Activated CD4-positive, CD25-positive, alpha-beta regulatory T cell treated with anti-CD3 and anti-CD28 coated beads, Interleukin-2, amount 50 U/mL, for 72 hours (primary cell): Measurements from ENCODE around the gene CTXND1.

Experiments
- DNase-seq: peaks from one replicate; pipeline ENCODE4 v3.0.0; 2021

The CTXND1 gene

DNA sequence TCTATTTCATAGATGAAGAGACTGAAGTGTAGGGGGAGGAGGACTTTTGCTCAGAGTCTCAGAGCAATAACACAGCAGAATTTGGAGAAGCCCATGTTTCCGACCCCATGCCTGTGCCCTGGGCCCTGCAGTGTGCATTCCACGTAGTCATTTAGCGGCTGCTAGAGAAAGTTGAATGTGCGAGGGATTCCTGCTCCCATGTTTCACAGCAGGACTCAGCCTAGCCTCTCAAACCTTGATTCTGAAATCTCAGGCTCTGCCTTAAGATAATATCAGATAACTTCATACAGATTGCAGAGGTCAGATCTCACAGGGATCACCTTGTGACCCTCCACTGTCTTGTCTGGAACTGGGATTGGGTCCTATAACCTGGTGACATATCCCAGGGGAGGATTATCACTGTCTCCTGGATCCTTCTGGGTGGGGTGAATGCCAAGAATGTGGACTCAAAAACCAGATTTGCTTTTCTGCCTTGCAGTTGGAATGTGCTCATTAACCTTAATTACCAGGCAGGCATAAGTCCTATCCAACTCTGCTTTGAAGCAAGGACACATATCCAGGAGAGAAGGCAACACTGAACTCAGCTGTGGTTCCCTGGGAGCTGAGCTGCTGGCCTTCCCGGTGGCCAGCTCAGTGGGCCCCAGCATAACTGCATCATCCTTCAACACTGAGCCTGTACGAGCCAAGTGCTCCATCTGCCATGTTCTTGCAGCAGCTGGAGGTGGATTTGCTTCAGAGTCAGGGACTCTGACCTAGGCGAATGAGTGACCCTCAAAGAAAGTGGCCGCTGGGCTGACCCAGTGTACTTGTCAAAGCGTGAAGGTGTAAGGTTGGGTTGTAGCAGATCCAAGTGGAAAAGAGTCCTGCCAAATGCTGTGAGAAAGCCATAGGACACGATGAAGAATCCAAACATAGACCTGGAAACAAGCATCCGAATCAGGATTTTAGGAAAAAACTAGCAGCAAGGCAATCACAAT lies 43.0 kb downstream of the CTXND1 start:
- no peak for DNase-seq

DNA sequence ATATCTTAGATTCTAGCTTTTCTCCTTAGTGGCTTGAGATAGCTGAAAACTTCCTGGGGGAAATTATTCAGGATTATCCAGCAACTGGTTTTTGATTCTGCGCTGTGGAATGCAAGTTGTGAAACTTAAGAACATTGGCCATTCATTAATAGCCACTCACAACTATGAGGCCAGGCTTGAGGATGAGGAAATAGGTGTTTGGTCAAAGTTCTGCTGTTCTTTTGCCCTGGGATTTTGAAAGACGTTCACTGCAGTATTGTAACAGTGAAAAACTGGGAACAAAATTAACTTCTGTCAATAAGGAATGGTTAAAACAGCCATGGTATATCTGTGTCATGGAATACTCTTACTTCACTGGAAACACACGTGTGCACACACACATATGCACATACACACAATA lies 44.1 kb downstream of the CTXND1 start:
- no peak for DNase-seq

DNA sequence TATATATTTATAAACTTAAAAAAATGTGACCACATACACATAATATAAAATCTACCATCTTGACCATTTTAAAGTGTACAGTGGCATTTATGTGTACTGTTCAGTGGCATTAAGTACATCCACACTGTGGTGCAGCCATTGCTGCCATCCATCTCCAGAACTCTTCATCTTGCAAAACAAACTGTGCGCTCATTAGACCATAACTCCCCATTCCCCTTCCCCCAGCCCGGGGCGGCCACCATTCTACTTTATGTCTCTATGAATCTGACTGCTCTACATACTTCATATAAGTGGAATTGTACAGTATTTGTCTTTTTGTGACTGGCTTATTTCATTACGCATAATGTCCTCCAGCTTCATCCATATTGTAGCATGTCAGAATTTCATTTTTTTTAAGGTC lies 47.8 kb downstream of the CTXND1 start:
- DNase-seq: no peak

DNA sequence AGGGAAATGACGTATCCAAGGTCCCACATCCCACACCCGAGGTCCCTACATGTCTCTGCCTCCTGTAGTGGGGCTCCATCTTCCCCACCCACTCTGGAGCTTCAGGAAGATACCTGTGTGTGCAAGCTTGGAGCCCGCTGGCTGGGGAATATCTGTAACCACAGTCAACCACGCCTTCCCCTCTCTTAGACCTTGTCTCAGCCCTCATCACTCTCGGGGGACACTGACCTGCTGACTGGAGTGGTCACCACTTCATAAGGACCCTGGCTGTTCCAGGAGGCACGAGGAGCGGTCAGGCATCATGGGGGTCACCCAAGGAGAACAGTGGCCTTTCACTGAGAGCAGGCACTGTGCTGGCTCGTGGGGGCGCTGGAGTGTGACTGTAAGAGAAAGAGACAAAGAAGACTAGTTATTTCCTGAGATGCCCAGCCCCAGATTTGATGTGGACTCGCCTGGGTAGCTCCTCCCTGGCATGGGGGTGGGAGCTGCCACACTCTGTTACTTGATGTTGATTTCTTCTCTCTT lies 48.6 kb downstream of the CTXND1 start:
- no peak for DNase-seq

DNA sequence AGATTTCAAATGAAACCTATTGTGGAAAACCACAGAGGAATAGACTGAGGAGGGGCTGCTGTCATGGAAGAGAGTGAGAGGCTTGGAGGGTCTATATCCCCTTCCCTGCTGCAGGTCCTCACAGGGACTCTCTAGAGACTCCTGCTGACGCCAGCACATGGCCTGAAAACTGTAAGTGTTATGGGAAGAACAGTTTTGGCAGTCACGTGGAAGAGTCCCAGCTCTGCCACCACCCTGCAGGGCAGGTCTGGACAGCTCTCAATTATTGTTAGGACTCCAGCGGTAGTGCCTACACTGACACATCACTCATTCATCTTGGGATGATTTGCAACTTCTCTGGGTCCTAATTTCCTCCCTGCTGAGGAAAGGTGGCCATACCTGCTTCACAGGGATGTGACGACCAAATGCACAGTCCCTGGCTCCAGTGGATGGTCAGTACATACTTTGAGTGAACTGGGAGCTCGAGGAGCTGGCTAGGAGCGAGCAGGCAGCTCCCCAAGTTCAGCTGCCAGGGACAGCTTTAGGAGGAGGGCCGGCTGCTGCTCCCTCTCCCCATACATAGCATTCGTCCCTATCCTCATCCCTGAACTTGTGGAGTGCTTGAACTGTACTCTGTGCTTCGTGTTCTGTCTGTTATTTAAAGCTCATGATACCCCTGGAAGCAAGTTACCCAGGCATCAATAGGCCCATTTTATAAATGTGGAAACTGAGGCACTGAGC lies 49.2 kb downstream of the CTXND1 start:
- DNase-seq: no peak

DNA sequence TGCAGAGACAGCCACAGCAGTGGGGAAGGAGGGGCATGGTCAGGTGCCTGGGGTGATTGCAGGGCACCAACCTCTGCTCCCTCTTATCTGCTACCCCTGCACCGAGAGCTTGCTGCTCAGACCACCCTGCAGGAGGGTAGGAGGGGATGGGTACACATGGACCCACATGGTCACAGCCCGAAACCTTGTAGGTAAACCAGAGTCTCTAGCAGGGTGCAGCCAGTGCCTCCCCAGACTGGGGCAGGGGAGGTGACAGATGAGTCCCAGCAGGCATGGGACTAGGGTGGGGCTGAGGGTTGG lies 50.0 kb downstream of the CTXND1 start:
- no peak for DNase-seq

DNA sequence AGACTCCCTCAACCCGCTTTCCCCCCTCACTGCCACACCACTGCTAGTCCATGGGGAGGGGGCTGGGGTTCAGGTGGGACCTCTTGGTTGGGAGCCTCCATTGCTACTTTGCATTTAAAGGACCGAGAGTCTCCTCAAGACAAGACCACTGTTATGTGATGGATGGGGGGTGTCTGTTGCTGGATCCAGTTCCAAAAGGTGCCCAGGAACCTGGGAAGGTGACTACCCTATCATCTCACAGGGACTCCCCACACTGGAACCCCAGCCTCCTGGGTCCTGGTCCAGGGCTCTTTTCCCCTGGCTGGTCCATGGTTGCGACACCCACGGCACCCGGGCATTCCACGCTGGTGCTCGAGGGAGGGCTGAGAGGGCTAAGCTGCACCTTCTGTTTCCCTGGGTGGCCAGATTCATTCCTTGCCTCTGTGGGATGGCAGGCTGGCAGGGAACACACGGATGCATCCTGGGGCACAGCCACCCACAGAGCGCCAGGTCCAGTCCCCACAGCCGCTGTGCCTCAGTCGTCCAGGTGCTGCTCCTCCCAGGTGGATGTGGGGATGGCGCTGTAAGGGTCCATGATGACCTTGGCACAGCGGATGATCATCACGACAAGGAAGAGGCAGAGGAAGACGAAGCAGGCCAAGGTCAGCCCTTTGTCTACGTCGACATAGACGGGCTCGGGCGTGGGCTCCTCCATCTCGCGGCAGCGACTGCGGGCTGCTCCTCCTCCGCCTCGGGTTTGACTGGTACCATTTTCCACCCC lies 50.6 kb downstream of the CTXND1 start:
- no peak for DNase-seq

DNA sequence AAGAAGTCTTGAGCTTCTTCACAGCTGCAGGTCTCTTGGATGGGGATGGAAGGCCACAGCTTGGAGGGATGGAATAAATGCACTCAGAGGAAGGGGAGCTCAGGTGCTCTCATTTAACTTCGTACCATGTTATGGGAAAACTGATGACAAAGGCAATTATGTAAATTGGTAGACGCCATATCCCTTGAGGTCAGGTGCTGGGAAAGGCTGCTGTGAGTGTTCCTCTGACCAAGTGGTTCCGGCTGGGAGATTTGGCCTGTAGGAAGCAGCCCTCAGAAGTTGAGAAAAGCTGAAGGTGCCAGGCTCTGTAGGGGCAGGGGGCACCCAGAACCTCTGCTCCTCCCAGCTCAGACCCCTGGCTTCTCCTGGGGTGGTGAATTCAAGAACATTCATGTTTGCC lies 52.1 kb downstream of the CTXND1 start:
- DNase-seq: no peak

DNA sequence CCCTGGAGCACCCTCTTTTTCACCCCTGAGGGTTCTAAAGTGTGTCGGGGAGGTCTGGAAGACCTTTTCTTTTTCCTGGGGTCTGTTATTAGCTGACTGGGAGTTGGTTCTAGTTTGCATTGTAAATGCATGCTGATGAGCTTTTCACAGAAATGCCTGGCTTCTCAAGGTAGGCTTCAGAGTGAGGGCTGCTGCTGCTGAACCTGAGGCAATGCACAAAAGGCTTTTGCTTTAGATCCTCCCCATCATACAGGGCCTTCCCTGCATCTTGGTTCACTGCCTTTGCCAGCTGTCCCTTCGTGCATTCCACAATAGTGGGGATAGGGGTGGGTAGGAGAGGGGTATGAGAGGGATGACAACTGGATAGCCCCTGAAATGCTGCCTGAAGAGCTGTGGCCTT lies 52.6 kb downstream of the CTXND1 start:
- DNase-seq: no peak

DNA sequence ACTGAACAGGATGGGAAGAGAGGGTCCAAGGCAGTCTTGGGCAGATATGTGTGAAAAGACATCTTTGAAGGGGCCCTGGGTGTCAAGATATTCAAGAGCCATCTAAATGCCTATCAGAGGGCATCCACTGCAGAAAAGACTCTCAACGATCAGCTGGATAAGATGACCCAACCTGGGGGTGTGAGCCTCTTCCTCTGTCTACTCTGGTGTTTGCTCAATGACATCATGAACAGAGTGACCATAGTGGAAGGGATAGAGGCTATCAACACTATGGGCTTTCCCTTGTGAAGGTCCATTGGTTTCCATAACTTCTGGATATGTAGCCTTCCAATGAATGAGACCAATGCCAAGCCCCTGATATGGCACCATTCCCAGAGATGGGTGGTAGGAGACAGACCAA lies 57.1 kb downstream of the CTXND1 start:
- no peak for DNase-seq

DNA sequence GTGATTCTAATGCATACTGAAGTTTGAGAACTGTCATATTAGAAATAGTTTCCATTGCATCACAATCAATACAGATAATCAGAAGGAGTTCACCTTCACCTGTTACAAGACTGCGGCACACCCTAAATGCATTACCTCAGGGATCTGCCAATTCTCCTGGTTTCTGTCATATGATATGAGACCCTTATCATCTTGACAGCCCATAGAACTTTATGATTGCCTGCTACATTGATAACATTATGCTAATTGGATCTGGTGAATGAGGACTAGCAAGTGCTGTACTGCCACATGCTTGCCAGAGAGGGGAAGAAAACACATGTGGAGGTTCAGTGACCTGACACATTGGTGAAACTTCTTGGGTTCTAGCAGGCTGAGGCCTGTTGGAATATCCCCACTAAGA lies 57.8 kb downstream of the CTXND1 start:
- no peak for DNase-seq

DNA sequence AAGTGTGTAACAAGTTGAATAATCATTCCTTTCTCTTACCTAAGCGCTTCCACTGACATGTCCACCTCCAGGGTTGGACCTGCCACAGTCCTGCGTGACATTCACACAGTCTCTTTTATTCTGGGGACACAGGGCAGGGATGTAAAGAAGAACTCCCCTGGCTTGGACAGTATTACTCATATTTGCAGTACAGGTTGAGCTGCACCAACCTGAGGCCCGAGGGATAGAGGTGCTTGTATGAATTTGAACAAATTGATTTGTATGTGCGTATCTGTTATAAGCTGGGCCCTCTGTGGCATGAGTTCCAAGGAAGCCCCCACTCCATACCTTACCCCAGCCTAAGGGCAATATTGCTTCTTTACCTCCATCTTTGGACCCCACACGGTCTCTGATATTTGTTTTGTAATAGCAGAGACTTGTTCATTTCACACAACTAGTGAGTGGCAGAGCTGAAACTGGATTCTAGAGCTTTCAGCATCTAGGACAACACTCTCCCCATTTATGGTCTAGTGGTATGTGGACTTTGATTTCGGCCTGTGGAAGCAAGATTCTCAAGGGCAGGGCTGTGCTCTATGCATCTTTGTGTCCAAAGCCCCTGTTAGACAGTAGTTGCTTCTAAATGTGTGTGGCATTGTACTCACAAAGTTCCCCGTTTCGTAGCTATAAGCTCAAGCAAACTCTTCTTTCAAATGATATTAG lies 60.0 kb downstream of the CTXND1 start:
- no peak for DNase-seq

DNA sequence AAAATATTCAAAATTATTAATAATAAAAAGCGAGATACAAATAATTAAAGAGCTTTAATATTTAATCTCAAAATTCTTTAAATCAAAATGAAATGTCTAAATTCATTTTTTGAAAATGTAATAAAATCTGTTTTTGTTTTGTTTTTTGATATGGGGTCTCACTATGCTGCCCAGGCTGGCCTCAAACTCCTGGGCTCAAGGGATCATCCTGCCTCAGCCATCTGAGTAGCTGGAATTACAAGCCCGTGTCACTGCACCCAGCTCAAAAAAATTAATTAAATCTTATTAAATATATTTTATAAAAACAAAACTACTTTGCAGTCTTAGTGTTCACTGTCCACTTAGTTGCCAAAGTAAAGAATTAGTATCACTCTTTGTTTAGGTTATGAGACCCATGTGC lies 60.8 kb downstream of the CTXND1 start:
- DNase-seq: no peak

DNA sequence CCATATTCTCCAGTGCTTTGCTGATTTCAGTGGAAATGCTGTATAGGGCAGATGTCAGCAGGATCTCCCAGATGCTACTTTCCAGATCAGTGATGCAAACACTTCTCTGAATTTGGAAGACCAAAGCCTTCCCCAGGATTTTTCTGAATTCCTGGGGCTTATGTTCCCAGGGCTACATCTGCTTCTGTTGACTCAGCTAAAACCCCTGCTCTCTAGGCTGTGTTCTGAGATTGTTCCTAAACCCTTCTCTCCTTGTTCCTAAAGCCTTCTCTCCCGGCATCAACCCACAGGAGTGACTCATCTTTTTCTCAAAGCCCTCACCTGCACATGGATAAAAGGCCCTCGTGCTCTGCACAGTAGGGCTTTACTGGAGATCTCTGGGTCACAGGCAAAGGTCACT lies 63.8 kb downstream of the CTXND1 start:
- DNase-seq: no peak

DNA sequence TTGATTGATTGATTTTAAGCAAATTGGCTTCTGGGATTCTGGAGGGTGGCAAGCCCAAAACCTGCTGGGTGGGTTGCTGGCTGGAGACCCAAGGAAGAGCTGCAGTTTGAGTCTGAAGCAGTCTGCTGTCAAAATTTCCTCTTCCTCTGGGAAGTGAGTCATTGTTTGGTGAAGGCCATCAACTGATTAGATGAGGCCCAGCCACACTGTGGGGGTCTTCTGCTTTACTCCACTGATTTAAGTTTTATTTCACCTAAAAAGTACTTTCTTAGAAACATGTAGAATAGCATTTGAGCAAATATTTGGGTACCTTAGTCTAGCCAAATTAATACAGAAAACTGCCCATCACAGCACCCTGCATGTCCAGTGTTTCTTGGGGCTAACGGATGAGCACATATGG lies 65.4 kb downstream of the CTXND1 start:
- DNase-seq: no peak

DNA sequence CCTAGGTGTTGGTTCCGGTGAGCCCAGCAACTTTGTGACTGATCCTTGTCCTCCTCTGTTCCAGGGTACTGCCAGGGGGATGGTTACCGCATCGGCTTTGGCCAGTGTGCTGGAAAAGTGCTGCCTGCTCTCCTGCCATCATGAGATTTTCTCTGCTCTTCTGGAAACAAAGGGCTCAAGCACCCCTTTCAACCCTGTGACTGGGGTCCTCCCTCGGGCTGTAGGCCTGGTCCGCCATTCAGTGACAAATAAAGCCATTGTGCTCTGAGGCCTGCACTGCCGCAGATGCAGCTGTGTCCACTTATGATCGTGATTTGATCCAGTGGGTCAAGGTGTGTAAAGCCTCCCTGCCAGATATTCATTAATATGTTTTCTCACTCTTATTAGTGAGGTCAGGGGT lies 65.9 kb downstream of the CTXND1 start:
- DNase-seq: no peak

DNA sequence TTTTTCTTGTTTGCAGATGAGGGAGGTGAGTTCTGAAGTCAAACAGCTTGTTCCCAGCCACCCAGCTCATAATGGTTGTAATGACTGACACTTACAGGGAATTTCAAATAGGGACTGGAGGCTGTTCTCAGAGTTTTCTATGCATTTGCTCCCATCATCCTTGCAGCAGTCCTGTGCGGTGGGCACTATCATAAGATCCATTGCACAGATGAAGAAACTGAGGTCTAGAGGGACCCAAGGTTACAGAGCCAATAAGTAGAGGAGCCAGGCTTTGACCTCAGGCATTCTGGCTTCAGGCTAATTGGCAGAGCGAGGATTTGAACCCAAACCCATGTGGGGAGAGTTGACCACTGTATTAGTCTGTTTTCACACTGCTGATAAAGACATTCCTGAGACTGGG lies 66.9 kb downstream of the CTXND1 start:
- no peak for DNase-seq

DNA sequence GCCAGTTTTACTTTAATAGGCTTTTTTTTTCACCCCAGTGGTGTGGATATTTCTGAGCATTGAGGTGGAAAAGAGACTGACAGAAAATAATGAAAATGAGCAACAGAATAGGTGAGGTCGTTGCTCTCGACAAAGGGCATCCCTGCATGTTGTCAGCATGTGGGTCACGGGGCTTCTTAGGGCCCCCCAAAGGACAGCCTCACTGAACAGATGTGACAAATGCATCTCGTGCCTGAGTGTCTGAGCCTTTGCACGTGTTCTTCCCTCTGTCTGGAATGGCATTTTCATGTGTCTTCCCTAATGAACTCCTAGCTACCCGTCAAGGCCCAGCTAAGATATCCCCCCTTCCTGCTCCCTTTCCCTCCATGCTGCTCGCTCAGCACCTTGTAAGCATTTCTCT lies 67.5 kb downstream of the CTXND1 start:
- no peak for DNase-seq

DNA sequence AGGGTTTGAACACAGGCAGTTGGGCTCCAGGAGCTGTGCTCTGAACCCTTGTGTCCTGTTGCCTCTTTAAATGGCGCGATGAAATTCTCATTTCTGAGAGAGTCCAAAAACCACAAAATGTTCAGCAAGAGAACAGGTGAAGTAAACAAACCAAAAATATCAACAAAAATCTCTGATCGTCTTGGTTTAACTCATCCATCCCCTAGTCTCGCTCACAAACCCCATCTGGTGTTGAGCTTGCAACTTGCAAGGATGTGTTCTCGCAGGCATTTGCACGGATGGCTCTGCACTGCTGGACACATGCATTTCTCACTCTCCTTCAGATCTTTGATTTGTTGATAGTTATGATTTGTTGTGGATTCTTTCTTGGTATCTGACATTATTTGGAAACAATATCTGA lies 68.1 kb downstream of the CTXND1 start:
- DNase-seq: no peak

DNA sequence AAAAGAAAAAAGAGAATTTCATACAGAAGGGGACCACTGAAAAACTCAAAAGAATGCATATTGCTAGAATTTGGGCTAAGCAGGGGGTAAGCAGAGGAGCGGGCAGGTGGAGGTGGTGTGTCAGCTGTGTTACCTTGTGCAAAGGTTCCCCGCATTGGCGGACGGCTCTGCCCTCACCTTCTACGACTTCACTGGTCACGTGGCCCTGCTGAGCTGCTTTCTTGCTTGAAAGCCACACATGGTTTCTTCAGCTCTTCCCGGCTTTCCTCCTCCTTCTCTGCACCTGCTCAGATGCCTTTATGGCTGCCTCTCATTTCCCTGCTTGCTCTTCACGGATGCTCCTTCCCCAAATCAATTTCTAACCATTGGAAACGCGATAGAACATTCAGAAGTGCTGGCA lies 68.7 kb downstream of the CTXND1 start:
- DNase-seq: no peak

DNA sequence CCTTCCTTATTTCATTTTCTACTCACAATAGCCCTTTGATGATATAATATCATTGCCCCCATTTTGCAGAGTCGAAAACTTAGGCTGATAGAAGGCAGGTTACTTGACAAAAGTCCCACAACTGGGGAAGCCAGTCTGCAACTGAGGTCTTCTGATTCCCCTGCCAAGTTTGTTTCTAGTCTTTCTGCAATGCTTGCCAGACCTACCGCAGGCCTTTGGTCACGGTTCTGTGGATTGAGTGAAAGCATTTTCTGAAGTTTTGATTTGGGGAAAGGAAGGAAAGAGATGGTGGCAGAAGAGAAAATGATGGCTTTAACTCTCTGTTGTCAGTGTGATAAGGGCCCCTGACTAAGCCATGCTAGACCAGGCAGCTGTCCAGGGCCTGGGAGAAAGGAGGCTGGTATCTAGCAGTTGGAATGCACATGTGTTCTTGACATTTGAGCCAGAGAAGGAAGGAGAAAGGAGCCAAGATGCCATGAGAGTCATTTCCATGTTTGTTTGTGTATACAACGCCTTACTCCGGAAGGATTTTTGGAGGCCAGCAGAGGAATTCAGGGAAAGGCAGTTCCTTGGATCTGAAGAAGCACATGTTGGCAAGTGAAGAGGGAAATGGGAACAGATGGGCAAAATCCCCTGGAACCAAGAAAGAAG lies 69.3 kb downstream of the CTXND1 start:
- DNase-seq: no peak

DNA sequence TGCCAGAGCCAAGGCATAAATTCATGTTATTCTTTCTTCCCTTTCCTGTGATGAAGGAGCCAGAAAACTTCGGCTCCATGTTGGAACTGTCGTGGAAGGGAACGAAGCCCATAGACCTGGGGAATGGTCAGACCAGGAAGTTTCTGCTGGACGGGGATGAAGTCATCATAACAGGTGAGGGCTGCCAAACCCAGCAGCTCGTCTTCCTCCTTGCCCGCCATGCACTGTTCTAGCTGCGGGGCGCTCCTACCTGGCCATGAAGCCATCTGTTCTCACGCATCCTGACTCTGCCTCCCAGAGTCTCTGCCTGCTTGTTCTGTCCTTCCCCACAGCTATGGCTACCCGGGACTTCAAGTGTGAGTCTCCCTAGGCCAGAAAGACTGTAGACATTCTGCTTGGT lies 71.0 kb downstream of the CTXND1 start:
- no peak for DNase-seq
